Cardiac fibroblast (primary cell): Measurements from ENCODE around the gene TTC33.

Experiments used
- DNase-seq, 2 donors: peaks; one replicate each; pipeline versions ENCODE4 v3.0.0 to v3.0.0-alpha.2; 2010; ENCODE audit warnings: low read depth in 2 of 2
- H3K4me3 ChIP-seq, 2 donors: replicated peaks in 1 of 2; 1 replicate in 1 of 2; 2 replicates in 1 of 2; pipeline ENCODE4 v1.5.1; 2011; ENCODE audit warnings: low read depth in 2 of 2, low read length in 2 of 2, mild to moderate bottlenecking in 2 of 2, moderate library complexity in 1 of 2
- TF ChIP-seq, protein P1 (sequence below): IDR thresholded peaks from one replicate; pipeline ENCODE4 v1.5.1; 2011; ENCODE audit warnings: low read depth, mild to moderate bottlenecking, low read length, inconsistent platforms

Gene TTC33

DNA sequence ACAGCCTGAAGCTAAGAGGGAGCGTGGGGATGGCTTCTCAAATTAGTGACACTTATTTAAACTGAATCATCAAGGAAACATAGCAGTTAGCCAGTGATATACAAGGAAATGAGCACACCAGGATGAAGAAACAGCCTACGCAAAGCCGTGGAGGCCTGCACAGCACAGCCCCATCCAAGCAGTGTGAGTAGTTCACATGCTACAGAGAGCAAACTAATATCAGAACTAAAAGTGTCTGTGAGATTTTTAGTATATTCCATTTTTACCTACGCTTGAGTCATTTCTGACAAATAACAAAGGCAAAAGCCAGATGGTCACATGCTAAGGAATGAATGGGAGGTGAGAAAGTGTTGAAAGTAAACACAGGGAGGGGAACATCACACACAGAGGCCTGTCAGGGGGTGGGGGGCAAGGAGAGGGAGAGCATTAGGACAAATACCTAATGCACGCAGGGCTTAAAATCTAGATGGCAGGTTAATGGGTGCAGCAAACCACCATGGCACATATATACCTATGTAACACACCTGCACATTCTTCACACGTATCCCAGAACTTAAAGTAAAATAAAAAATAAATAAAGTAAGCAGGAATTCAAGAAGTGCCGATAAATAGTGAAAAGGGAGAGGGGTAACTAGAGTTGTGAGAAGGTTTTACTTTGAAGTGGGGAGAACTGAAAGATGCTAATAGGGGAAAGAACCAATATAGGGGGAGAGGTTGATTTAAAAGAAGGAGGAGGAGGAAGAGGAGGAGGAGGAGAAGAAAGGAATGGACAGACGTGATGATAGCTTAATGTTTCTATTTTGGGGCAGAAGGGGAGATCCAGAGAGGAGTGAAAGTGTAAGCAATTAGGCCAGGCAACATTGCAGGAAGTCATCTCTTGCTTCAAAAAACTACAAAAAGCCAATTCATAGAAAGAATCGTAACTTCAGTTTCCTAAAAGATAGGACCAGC, 177.0 kb downstream of the TTC33 start:
- H3K4me3 ChIP-seq, result no peak overlapping the region
- DNase-seq, result peak; percentile 36 to 83
- TF ChIP-seq, protein P1, sequence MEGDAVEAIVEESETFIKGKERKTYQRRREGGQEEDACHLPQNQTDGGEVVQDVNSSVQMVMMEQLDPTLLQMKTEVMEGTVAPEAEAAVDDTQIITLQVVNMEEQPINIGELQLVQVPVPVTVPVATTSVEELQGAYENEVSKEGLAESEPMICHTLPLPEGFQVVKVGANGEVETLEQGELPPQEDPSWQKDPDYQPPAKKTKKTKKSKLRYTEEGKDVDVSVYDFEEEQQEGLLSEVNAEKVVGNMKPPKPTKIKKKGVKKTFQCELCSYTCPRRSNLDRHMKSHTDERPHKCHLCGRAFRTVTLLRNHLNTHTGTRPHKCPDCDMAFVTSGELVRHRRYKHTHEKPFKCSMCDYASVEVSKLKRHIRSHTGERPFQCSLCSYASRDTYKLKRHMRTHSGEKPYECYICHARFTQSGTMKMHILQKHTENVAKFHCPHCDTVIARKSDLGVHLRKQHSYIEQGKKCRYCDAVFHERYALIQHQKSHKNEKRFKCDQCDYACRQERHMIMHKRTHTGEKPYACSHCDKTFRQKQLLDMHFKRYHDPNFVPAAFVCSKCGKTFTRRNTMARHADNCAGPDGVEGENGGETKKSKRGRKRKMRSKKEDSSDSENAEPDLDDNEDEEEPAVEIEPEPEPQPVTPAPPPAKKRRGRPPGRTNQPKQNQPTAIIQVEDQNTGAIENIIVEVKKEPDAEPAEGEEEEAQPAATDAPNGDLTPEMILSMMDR, result no peak

GRCh38 chr5:40577718-40578117, 178.0 kb downstream of the TTC33 start:
- TF ChIP-seq, protein P1, result no peak
- no peak overlapping the region for H3K4me3 ChIP-seq
- DNase-seq, result no peak

DNA sequence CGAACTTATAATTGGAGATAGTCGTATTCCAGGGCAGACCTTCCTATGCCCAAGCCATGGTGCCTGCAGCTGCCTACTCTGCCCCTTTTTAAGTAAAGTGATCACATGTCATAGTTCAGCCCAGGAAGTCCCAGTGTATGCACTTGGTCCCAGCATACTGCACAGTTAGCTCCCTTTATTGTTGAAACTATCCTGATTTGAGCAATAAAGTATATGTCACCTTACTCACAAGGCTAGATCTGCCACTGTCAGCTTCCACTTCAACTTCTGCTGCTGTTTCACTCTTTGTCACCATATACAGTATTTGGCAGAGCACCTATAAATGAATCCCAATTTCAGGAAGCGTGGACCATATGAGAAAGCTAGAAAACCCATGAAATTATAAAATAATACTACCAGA, 179.8 kb downstream of the TTC33 start:
- DNase-seq, result no peak

GRCh38 chr5:40575411-40575810, 180.3 kb downstream of the TTC33 start:
- H3K4me3 ChIP-seq, result no peak overlapping the region
- TF ChIP-seq, protein P1, result no peak
- DNase-seq, result no peak

More for the DNA sequence above, 179.8 kb downstream of the TTC33 start:
- TF ChIP-seq, protein P1, result no peak
- no peak overlapping the region for H3K4me3 ChIP-seq

GRCh38 chr5:40572937-40573336, 182.8 kb downstream of the TTC33 start:
- H3K4me3 ChIP-seq, result no peak overlapping the region
- DNase-seq, result peak; percentile 78 to 89
- TF ChIP-seq, protein P1, result no peak

DNA sequence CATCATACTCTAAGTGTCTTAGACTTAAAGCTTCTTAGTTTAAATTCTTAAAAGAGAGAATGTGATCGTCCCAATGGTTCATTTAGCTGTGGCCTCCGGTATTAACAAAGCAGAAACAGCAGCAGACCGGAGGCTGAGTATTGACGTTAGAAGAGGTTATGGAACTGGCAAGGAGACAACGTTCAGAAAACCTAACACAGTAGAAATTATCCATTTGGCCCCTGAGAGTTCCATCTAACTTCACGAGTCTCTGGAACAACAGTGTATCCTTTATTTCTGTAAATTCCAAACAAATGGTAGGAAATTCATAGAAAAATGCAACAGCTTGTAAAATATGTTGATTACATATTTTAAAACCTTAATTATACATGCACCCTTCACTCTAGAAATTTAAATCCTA, 183.4 kb downstream of the TTC33 start:
- DNase-seq, result peak; percentile 37 to 47

More for the DNA sequence above, 183.4 kb downstream of the TTC33 start:
- TF ChIP-seq, protein P1, result no peak
- no peak overlapping the region for H3K4me3 ChIP-seq
